Uterus (tissue), 2 donors: ENCODE measurements around the gene SHROOM2.

ENCODE experiments used
- CTCF ChIP-seq, 4 experiments: fragments of 200-600 bp in 2 of 4; fragments of 450-650 bp in 2 of 4; sonication (generic) in 2 of 4; IDR thresholded peaks; one replicate each; pipeline ENCODE4 v1.5.1; 2016 to 2019; ENCODE audit warnings: antibody characterized with exemption in 4 of 4, mild to moderate bottlenecking in 2 of 4, moderate library complexity in 1 of 4
- POLR2A ChIP-seq, 2 donors: fragments of 450-650 bp; IDR thresholded peaks; one replicate each; pipeline ENCODE4 v1.6.1; 2016; ENCODE audit warnings: antibody characterized with exemption in 2 of 2, mild to moderate bottlenecking in 1 of 2, moderate library complexity in 1 of 2

- TF ChIP-seq CTCF (IDR thresholded peaks at IDR 0.05) (no peak), POLR2A (IDR thresholded peaks at IDR 0.05) (no peak)
Measured at GRCh38 chrX:9907645-9908387, 121.6 kb downstream of the SHROOM2 start.
